Endothelial cell of umbilical vein (primary cell): ENCODE results near the gene CFAP46.

Experiments
- EZH2 ChIP-seq: IDR thresholded peaks from 2 replicates; pipeline ENCODE4 v1.6.1; 2012; ENCODE audit warnings: borderline replicate concordance, low read depth, mild to moderate bottlenecking, moderate library complexity, low read length, inconsistent platforms; ENCODE audit not compliant: severe bottlenecking
- TF ChIP-seq, protein P1 (sequence below), 2 donors: IDR thresholded peaks; 1 replicate in 1 of 2; 2 replicates in 1 of 2; pipeline ENCODE4 v1.5.1; 2011; ENCODE audit warnings: low read length in 2 of 2, mild to moderate bottlenecking in 2 of 2, moderate library complexity in 2 of 2, control low read depth in 1 of 2, inconsistent platforms in 1 of 2, low read depth in 1 of 2; ENCODE audit not compliant: insufficient read depth in 1 of 2; ENCODE audit errors: extremely low read depth in 1 of 2

DNA sequence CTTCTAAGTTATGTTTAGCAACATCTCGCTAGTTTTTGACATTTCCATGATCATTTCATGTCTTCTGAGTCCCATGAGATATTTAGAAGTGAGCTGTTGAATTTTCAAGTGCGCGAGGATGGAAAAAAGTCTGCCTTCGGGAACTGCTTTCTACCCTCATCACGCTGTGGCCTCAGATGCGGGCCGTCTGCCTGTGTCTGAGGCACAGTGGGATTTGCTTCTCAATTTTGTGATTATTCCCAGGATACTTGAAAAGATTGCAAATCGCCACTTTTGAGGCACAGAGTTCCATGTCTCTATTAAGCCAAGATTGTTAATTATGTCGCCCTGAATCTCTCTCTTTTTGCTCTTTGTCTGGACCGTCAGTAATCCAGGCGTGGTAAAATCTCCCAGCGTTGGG is 125.7 kb downstream of the CFAP46 start:
- TF ChIP-seq, protein P1, sequence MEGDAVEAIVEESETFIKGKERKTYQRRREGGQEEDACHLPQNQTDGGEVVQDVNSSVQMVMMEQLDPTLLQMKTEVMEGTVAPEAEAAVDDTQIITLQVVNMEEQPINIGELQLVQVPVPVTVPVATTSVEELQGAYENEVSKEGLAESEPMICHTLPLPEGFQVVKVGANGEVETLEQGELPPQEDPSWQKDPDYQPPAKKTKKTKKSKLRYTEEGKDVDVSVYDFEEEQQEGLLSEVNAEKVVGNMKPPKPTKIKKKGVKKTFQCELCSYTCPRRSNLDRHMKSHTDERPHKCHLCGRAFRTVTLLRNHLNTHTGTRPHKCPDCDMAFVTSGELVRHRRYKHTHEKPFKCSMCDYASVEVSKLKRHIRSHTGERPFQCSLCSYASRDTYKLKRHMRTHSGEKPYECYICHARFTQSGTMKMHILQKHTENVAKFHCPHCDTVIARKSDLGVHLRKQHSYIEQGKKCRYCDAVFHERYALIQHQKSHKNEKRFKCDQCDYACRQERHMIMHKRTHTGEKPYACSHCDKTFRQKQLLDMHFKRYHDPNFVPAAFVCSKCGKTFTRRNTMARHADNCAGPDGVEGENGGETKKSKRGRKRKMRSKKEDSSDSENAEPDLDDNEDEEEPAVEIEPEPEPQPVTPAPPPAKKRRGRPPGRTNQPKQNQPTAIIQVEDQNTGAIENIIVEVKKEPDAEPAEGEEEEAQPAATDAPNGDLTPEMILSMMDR (IDR thresholded peaks at IDR 0.05; ENCODE audit: extremely low read depth in 1 of 2, insufficient read depth in 1 of 2, low read depth in 1 of 2, low read length in 2 of 2): no peak
- TF ChIP-seq EZH2: no peak
